Astrocyte of the cerebellum (primary cell): ENCODE data around the gene KCNAB1.

Experiments
- DNase-seq: peaks from one replicate; pipeline ENCODE4 v3.0.0-alpha.2; 2011; ENCODE audit warnings: low read depth
- H3K4me3 ChIP-seq: 2 replicates; pipeline ENCODE4 v1.5.1; 2011; ENCODE audit warnings: mild to moderate bottlenecking, low read depth, low read length, moderate library complexity
- in situ Hi-C: cut with HindIII; loops from 2 replicates; pipeline ENCODE4 v1.10.0; 2017; ENCODE audit warnings: low sequenced_read_pairs
- TF ChIP-seq, protein P1 (sequence below): IDR thresholded peaks from 2 replicates; pipeline ENCODE4 v1.5.1; 2012; ENCODE audit warnings: low read length, low read depth, moderate library complexity, mild to moderate bottlenecking; ENCODE audit errors: missing control alignments

KCNAB1 gene

DNA sequence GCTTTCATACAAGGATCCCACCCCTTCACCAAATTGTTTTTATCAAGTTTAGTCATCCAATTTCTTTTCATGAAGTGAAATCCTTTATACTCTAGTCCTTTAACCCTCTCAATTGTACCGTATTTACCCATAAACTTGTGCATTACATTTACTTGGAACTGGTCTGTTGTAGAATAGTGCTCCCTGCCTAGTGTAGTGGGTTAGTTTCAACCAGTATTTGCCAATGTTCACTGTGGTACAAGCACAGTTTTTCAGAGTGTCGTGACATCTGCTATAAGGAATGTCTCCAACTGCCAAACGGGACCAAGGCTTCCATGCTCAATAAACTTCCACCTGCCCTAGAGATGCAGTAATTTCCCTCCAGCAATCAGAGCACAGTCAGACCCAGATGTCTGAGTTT, 211.9 kb downstream of the KCNAB1 start:
- in situ Hi-C loops, result no loop called here
- TF ChIP-seq, protein P1, sequence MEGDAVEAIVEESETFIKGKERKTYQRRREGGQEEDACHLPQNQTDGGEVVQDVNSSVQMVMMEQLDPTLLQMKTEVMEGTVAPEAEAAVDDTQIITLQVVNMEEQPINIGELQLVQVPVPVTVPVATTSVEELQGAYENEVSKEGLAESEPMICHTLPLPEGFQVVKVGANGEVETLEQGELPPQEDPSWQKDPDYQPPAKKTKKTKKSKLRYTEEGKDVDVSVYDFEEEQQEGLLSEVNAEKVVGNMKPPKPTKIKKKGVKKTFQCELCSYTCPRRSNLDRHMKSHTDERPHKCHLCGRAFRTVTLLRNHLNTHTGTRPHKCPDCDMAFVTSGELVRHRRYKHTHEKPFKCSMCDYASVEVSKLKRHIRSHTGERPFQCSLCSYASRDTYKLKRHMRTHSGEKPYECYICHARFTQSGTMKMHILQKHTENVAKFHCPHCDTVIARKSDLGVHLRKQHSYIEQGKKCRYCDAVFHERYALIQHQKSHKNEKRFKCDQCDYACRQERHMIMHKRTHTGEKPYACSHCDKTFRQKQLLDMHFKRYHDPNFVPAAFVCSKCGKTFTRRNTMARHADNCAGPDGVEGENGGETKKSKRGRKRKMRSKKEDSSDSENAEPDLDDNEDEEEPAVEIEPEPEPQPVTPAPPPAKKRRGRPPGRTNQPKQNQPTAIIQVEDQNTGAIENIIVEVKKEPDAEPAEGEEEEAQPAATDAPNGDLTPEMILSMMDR, result no peak
- no peak for DNase-seq
- H3K4me3 ChIP-seq, result no peak overlapping the region

DNA sequence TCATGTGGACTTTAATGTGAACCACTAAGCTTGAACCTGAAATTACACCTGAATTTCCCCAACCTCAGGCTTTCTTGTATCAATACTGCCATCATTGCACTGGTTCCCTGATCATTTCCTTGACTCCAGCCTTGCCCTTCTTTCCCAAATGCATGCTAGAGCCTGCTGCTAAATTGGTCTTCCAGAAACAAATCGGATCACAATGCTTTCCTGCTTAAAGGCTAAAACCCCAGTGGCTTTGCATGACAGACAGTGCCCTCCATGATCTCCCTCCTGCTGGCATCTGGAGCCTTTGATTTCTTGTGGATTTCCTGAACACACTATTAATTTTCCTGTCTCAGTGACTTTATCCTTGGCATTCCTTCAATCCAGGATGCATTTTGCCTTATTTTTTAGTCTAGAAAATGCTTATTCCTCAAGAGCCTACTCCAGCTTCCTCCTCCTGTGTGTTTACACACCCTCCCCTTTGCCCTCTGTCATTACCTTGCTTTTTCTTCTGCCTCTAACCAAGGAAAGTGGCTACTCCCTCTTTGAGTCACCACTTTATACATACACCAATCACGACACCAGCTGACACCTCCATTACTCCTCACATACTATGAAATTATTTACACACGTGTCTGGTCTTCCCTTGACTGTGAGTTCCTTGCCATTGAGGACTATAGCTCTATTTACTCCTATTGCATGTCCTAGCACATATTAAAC, 214.6 kb downstream of the KCNAB1 start:
- no peak overlapping the region for H3K4me3 ChIP-seq
- in situ Hi-C loops, result no loop called here
- no peak for DNase-seq
- TF ChIP-seq, protein P1, result no peak

DNA sequence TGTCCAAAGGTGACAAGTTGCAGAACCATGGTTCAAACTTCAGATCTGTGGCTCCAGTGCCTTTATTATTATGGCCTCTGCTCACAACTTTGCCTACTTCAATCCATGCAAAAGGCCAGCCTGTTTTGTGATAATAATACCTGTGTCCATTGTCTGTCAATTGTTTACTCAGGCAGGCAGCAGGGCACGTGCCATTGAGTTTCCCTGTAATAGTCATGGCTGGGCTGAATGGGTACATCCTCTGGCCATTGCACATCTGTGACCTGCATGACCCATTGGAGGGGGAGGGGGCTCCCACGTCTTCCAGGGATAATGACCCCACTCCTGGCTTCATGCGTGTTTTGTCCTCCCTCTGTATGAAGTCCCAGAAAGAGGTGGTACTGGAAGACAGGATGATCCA, 219.1 kb downstream of the KCNAB1 start:
- in situ Hi-C loops, result no loop called here
- TF ChIP-seq, protein P1, result no peak
- no peak for DNase-seq
- no peak overlapping the region for H3K4me3 ChIP-seq

DNA sequence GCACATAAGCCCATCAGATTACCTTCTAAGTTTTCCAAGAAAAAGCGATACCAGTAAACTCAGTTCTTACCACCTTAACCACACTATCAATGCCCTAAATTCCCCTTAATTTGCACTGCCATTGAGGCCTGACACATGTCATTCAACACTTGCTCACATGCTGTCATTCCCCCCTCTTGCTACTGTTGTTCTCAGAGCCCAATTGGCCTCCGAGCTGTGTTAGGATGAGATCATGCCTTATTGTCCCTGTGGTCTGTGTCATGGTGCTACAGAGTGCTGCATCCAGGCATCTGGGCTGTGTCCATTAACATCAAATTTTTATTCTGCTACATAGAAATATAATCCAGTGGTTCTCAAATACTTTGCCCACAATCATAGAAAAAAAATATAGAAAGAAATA, 221.0 kb downstream of the KCNAB1 start:
- H3K4me3 ChIP-seq, result no peak overlapping the region
- no peak for DNase-seq
- in situ Hi-C loops, result no loop called here
- TF ChIP-seq, protein P1, result no peak

DNA sequence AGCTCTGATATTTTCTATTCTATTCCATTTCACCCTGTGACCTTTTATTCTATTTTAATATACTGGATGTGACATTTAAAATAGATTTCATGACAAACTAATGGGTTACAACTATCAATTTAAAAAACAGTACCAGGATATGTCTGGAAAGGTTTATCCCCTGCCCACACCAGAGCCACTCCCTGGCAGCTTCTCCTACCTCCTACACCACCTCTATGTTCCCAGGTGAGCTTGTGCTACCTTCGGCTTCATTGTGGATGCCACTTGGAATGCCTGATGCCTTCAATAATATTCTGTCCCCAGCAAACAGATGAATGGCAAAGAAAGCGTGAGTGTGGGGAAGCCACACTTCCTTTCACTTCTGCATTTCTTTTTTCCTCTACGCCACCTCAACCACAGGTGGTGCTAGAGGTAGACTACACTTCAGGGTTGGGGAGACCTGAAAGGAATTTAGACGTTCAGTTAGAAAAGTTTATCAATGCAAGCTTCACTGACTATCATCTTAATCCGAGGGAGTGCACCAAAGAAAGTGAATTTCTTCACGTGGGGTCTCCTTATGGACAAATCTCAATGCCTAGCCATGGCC, 221.5 kb downstream of the KCNAB1 start:
- in situ Hi-C loops, result no loop called here

DNA sequence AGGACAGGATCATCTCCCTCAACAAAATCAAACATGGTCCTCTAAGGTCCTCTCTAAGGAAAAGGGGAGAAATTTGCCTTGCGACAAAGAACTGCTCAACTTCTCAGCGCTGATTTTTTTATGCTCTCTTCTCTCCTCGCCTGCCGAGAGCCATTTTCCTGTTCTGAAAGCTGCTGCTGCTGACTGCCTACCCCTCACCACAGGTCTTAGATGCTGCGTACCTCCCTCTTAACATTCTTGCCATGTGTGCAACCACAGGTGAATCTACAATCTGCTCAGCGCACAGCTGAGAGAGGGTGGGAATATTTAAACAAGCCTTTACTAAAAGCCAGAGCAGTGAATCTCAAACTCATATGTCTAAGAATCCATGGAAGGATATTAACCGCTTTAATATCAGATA, 223.8 kb downstream of the KCNAB1 start:
- in situ Hi-C loops, result no loop called here
- TF ChIP-seq, protein P1, result no peak

More for the DNA sequence above, 221.5 kb downstream of the KCNAB1 start:
- no peak overlapping the region for H3K4me3 ChIP-seq
- no peak for DNase-seq
- TF ChIP-seq, protein P1, result no peak

More for the DNA sequence above, 223.8 kb downstream of the KCNAB1 start:
- no peak for DNase-seq
- H3K4me3 ChIP-seq, result no peak overlapping the region
